ENCODE results near the gene PGM2. TPM values are rescaled to one million over a fixed set of nuclear protein-coding genes. Genes with fewer than 3 reads are reported as not detected.

Gene PGM2
- total and polyA plus RNA-seq, 8 donors: 2.1 to 15.1 (median 7.6) TPM

- Histone ChIP-seq H3K4me1 (no peaks in the 10 kb centered on the region), H3K36me3 (no peaks in the 10 kb centered on the region), H3K4me3 (no peak overlapping the region), H3K27ac (no peak overlapping the region), H3K27me3 (no peaks in the 10 kb centered on the region), H3K9me3 (no peaks in the 10 kb centered on the region)
- no peak for TF ChIP-seq CTCF (IDR thresholded peaks at IDR 0.05)
- no peak for DNase-seq
- no peak for FAIRE-seq
- ATAC-seq: no peak
- intact Hi-C loops (cut with DNase I): no loop called here
- 94 to 97% methylated on average over 5 of the region's 5 CpGs for WGBS, 2 donors
Measured at GRCh38 chr4:37844204-37844603, 17.7 kb downstream of the PGM2 start.

DNA sequence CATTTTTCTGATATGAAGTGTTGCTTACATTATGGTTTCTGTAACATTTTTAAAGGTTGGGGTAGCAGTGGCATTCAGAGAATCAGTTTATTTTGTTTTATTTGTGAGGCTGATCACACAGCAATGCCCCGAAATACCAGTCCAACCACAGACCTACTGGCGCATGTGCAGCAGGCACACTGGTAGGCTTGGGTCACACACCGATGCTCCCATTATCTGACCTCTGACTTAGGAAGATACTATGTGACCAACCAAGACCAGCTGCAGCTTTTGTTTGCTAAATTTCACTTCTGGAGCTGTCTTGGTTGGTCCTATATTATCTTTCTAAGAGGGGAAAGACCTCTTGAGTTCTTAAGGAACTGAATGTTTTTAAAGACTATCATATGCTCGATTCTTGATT, 18.7 kb downstream of the PGM2 start:
- no peak overlapping the region for H3K27ac ChIP-seq
- intact Hi-C loops (cut with DNase I): no loop called here
- DNase-seq (no peak), FAIRE-seq (no peak), ATAC-seq (no peak)
- no peaks in the 10 kb centered on the region for H3K9me3 ChIP-seq
- H3K4me1 ChIP-seq: no peaks in the 10 kb centered on the region
- 92% methylated on average over 4 of the region's 4 CpGs for WGBS, 2 donors
- TF ChIP-seq CTCF (IDR thresholded peaks at IDR 0.05): no peak
- no peaks in the 10 kb centered on the region for H3K27me3 ChIP-seq
- H3K4me3 ChIP-seq: no peak overlapping the region
- H3K36me3 ChIP-seq: no peaks in the 10 kb centered on the region

- intact Hi-C loops (cut with DNase I): no loop called here
- ATAC-seq: no peak
- H3K9me3 ChIP-seq: no peaks in the 10 kb centered on the region
- 57 to 61% methylated on average over 5 of the region's 5 CpGs for WGBS, 2 donors
- no peaks in the 10 kb centered on the region for H3K36me3 ChIP-seq
- TF ChIP-seq CTCF (IDR thresholded peaks at IDR 0.05): no peak
- no peaks in the 10 kb centered on the region for H3K4me1 ChIP-seq
- FAIRE-seq: no peak
- no peak overlapping the region for H3K4me3 ChIP-seq
- DNase-seq: no peak
- no peak overlapping the region for H3K27ac ChIP-seq
- no peaks in the 10 kb centered on the region for H3K27me3 ChIP-seq
Measured at GRCh38 chr4:37847311-37847884, 20.9 kb downstream of the PGM2 start.

GRCh38 chr4:37852376-37852775, 25.9 kb downstream of the PGM2 start:
- Histone ChIP-seq H3K27ac (no peak overlapping the region), H3K36me3 (no peaks in the 10 kb centered on the region), H3K27me3 (peaks cover 0 to 6% (median 0%) of the 10 kb centered on the region in 4 donors), H3K9me3 (no peaks in the 10 kb centered on the region), H3K4me1 (no peaks in the 10 kb centered on the region), H3K4me3 (no peak overlapping the region)
- FAIRE-seq (no peak), ATAC-seq (no peak), DNase-seq (no peak)
- intact Hi-C loops (cut with DNase I): no loop called here
- TF ChIP-seq CTCF (IDR thresholded peaks at IDR 0.05): no peak
- WGBS, 2 donors: 89 to 92% methylated on average over 2 of the region's 2 CpGs

DNA sequence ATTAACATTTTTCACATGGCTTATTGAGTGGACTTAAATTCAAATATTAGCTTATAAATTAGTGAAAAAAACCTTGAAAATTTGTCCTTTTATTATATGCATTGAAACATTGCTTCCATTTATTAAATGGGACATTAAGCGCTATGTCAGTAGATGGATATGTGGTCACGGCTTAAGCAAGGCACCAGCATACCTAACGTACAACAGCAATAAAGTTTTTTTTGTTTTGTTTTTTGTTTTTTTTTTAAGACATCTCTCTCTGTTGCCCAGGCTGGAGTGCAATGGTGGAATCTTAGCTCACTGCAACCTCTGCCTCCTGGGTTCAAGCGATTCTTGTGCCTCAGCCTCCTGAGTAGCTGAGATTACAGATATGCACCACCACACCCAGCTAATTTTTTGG, 31.6 kb downstream of the PGM2 start:
- no peak for TF ChIP-seq CTCF (IDR thresholded peaks at IDR 0.05)
- Histone ChIP-seq H3K4me1 (no peaks in the 10 kb centered on the region), H3K9me3 (no peaks in the 10 kb centered on the region), H3K27ac (no peak overlapping the region), H3K4me3 (no peak overlapping the region), H3K27me3 (peaks cover 0 to 6% (median 0%) of the 10 kb centered on the region in 4 donors), H3K36me3 (no peaks in the 10 kb centered on the region)
- DNase-seq: no peak
- no peak for ATAC-seq
- WGBS, 2 donors: 89 to 97% methylated on average over 4 of the region's 4 CpGs
- FAIRE-seq: no peak
- intact Hi-C loops (cut with DNase I): no loop called here

All from pancreas (tissue), 10 donors.